Ascending aorta (tissue), 2 donors: ENCODE results near the gene KAZN. TPM values are rescaled to one million over a fixed set of nuclear protein-coding genes. Genes with fewer than 3 reads are reported as not detected.

Experiments
- DNase-seq, 2 donors: peaks; one replicate each; pipeline ENCODE4 v3.0.0-alpha.2; 2019; ENCODE audit warnings: low spot score in 2 of 2
- H3K27ac ChIP-seq, 2 donors: fragments of 200-600 bp; sonication (generic); one replicate each; pipeline ENCODE4 v1.5.1; 2016 to 2017; ENCODE audit warnings: mild to moderate bottlenecking in 1 of 2
- H3K27me3 ChIP-seq: fragments of 200-600 bp; sonication (generic); one replicate; pipeline ENCODE4 v1.5.1; 2017
- H3K36me3 ChIP-seq, 2 donors: fragments of 200-600 bp; sonication (generic); one replicate each; pipeline ENCODE4 v1.5.1; 2016
- H3K4me1 ChIP-seq, 2 donors: fragments of 200-600 bp; sonication (generic); one replicate each; pipeline ENCODE4 v1.5.1; 2016 to 2017; ENCODE audit warnings: mild to moderate bottlenecking in 1 of 2
- H3K4me3 ChIP-seq, 2 donors: fragments of 200-600 bp; sonication (generic); one replicate each; pipeline ENCODE4 v1.5.1; 2016 to 2017; ENCODE audit warnings: mild to moderate bottlenecking in 1 of 2
- H3K9me3 ChIP-seq, 2 donors: fragments of 200-600 bp; sonication (generic); one replicate each; pipeline ENCODE4 v1.5.1; 2016
- intact Hi-C: fragments of 100-400 bp; cut with DNase I; formaldehyde crosslinking; loops from one replicate; pipeline ENCODE4 v1.15.1; 2023
- total RNA-seq: library from RNA; depleted of rRNA; stranded (reverse); fragments of >200 nt; gene quantifications from one replicate; pipeline ENCODE4 v1.1.0, GENCODE V29; 2016
- TF ChIP-seq, protein P1 (sequence below), 3 experiments: fragments of 200-600 bp in 2 of 3; fragments of 450-650 bp in 1 of 3; sonication (generic) in 2 of 3; IDR thresholded peaks; one replicate each; pipeline ENCODE4 v1.5.1; 2016 to 2019; ENCODE audit warnings: antibody characterized with exemption in 3 of 3, mild to moderate bottlenecking in 1 of 3, moderate library complexity in 1 of 3

KAZN gene
- total RNA-seq, 1 donor from 2014 or later = 58.5 TPM

DNA sequence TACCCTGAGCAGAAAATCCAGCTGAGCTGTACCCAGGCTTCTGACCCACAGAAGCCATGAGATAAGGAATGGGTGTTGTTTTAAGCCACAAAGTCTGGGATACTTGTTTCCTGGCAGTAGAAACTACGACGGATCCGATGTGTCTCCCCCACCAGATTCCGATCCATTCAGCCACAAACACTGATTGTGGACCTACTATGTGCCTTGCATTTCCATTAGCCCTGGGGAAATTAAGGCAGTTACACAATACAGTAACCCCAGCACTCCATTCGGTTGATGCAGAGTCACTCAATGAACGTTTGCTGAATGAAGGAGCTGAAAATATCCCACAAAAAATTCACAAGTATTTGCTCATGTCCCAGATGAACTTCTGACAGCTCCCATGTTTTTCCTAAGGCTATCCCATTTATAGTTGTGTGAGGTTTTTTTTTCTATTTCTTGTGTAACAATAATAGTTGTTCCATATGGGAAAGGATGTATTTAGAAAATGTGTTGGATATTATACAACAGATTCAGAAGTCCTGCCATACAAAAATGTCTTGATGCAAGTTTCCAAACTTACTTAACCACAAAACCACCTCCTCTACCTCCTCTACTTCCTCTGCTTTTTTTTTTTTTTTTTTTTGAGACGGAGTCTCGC, 29.6 kb upstream of the KAZN start:
- no peaks in the 10 kb centered on the region for H3K4me1 ChIP-seq
- no peak overlapping the region for H3K27ac ChIP-seq
- intact Hi-C loops = no loop called here
- H3K36me3 ChIP-seq = no peaks in the 10 kb centered on the region
- TF ChIP-seq, protein P1, sequence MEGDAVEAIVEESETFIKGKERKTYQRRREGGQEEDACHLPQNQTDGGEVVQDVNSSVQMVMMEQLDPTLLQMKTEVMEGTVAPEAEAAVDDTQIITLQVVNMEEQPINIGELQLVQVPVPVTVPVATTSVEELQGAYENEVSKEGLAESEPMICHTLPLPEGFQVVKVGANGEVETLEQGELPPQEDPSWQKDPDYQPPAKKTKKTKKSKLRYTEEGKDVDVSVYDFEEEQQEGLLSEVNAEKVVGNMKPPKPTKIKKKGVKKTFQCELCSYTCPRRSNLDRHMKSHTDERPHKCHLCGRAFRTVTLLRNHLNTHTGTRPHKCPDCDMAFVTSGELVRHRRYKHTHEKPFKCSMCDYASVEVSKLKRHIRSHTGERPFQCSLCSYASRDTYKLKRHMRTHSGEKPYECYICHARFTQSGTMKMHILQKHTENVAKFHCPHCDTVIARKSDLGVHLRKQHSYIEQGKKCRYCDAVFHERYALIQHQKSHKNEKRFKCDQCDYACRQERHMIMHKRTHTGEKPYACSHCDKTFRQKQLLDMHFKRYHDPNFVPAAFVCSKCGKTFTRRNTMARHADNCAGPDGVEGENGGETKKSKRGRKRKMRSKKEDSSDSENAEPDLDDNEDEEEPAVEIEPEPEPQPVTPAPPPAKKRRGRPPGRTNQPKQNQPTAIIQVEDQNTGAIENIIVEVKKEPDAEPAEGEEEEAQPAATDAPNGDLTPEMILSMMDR (IDR thresholded peaks at IDR 0.05) = no peak
- no peak overlapping the region for H3K4me3 ChIP-seq
- H3K27me3 ChIP-seq = no peaks in the 10 kb centered on the region
- DNase-seq = no peak
- H3K9me3 ChIP-seq = peaks cover 0 to 16% of the 10 kb centered on the region in 2 donors

DNA sequence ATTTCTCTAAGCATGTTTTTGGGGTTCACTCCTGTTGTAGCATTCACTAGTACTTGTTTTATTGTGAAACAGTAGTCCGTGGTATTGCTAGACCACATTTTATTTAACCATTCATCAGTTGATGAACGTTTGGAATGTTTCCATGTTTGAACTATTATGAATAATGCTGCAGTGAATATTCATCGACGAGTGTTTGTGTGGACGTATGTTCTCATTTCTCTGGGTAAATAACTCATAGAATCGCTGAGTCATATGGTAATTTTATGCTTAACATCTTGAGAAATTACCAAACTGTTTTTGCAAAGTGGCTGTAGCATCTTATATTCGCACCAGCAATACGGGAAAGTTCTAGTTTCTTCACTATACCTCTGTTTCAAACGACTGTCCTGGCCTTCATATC, 28.0 kb upstream of the KAZN start:
- H3K27ac ChIP-seq = no peak overlapping the region
- H3K4me3 ChIP-seq = no peak overlapping the region
- intact Hi-C loops = no loop called here
- H3K4me1 ChIP-seq = no peaks in the 10 kb centered on the region
- H3K36me3 ChIP-seq = no peaks in the 10 kb centered on the region
- no peak for DNase-seq
- TF ChIP-seq, protein P1 (IDR thresholded peaks at IDR 0.05) = no peak
- H3K27me3 ChIP-seq = no peaks in the 10 kb centered on the region
- peaks cover 0 to 13% of the 10 kb centered on the region in 2 donors for H3K9me3 ChIP-seq

DNA sequence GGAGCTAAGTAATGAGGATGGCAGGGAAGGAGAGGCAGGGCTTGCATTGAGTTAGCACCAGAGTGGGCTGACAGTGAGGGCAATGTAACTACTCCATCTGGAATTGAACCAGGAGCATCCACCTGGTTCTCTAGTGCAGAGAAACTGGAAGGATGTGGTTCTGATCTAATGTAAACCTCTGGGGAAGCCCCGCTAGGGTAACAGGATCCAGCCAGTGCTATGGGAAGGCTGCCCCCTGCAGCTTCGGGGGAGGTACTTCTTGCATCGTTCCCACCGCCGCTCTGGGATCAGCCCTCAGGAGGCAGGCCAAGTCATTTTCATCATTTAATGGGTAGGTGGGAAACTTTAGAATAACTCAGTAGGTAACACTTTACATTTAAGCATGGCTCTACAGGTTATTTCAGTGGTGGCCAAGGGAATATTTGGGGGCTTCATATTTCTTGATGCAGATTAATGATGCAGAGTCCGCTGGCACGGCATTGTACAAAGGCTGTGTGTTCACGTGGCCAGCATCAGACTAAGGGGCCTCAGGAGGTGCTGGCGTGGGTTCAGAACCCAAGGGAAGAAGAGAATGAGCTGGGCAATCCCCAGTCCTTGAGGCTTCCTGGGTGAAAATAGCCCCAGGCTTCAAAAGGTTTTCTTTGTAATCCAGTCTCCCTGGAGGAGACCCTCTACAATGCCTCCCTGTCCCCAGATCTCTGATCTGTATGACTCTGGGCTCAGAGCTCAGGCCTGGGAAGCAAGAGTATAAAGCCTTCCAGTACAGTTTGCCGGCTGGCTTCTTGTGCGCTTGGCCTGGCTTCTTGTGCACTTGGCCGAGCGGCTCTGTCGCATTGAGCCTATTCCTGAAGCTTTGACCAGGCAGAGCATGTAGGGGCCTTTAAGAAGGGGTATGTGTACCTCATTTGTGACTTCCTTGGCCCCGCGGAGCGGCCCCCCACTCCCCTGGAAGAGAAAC, 26.4 kb upstream of the KAZN start:
- H3K9me3 ChIP-seq = peaks cover 0 to 4% of the 10 kb centered on the region in 2 donors
- TF ChIP-seq, protein P1 (IDR thresholded peaks at IDR 0.05) = no peak

DNA sequence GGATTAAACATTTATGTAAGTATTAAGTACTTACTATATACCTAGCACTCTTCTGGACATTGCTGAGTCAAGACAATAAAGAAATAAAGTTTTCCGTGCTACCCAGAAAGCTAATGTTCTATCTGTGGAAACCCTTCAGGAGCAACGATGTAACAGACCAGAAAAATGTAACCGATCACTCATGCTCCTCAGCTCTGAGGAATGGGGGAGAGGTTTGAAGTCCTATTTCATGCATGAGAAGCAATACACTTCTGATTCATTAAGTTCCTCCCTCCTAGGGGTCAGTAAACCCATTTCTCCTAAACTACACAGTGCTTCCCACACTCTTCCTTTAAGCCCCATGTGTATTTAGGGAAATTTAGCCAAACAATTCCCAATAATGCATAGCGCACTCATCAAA, 25.6 kb upstream of the KAZN start:
- intact Hi-C loops = no loop called here
- no peak overlapping the region for H3K27ac ChIP-seq
- DNase-seq = no peak
- H3K4me3 ChIP-seq = no peak overlapping the region
- no peaks in the 10 kb centered on the region for H3K4me1 ChIP-seq
- H3K36me3 ChIP-seq = no peaks in the 10 kb centered on the region
- H3K27me3 ChIP-seq = no peaks in the 10 kb centered on the region
- TF ChIP-seq, protein P1 (IDR thresholded peaks at IDR 0.05) = no peak
- H3K9me3 ChIP-seq = no peaks in the 10 kb centered on the region

More for the DNA sequence above, 26.4 kb upstream of the KAZN start:
- no peak overlapping the region for H3K4me3 ChIP-seq
- DNase-seq = no peak
- H3K27me3 ChIP-seq = no peaks in the 10 kb centered on the region
- no peaks in the 10 kb centered on the region for H3K36me3 ChIP-seq
- no peaks in the 10 kb centered on the region for H3K4me1 ChIP-seq
- H3K27ac ChIP-seq = no peak overlapping the region
- intact Hi-C loops = no loop called here

DNA sequence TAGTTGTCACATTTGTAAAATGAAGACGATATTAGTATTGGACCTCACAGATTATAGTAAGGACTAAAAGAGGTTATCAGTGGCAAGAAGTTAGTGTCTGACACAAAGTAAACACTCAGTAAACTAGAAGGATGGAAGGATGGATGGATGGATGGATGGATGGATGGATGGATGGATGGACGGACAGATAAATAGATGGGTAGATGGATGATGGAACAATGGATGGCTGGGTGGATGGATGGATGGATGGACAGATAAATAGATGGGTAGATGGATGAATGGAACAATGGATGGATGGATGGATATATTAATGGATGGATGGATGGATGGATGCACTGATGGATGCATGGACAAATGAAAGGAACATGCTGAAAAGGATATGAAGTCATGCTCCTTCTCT, 22.3 kb upstream of the KAZN start:
- intact Hi-C loops = no loop called here
- no peaks in the 10 kb centered on the region for H3K4me1 ChIP-seq
- TF ChIP-seq, protein P1 (IDR thresholded peaks at IDR 0.05) = no peak
- H3K27ac ChIP-seq = no peak overlapping the region
- no peaks in the 10 kb centered on the region for H3K27me3 ChIP-seq
- no peaks in the 10 kb centered on the region for H3K36me3 ChIP-seq
- H3K9me3 ChIP-seq = no peaks in the 10 kb centered on the region
- no peak for DNase-seq
- no peak overlapping the region for H3K4me3 ChIP-seq
